GM23338 (cell line): ENCODE data around the gene NPAS2. TPM values are rescaled to one million over a fixed set of nuclear protein-coding genes. Genes with fewer than 3 reads are reported as not detected.

Source experiments
- ATAC-seq: fragments of 200-7000 bp; cut with Tn5 transposase; 3 replicates; pipeline ENCODE4 v1.9.1; 2020
- DNase-seq: peaks from one replicate; pipeline ENCODE4 v3.0.0-alpha.2; 2015; ENCODE audit warnings: low spot score
- H2AFZ ChIP-seq: fragments of 200-600 bp; sonication (generic); 2 replicates; pipeline ENCODE4 v1.8.0; 2016; ENCODE audit warnings: antibody characterized with exemption, mild to moderate bottlenecking, moderate library complexity
- H3F3A ChIP-seq: fragments of 200-600 bp; sonication (generic); replicated peaks from 2 replicates; pipeline ENCODE4 v1.8.0; 2017; ENCODE audit warnings: antibody characterized with exemption, mixed run types, low read depth
- H3K27ac ChIP-seq: fragments of 200-600 bp; sonication (generic); 2 replicates; pipeline ENCODE4 v1.6.1; 2016; ENCODE audit warnings: low read depth
- H3K27me3 ChIP-seq: fragments of 200-600 bp; sonication (generic); 2 replicates; pipeline ENCODE4 v1.8.0; 2016; ENCODE audit warnings: mild to moderate bottlenecking, mixed run types, moderate library complexity; ENCODE audit not compliant: insufficient read depth
- H3K36me3 ChIP-seq: fragments of 200-600 bp; sonication (generic); 2 replicates; pipeline ENCODE4 v1.8.0; 2016; ENCODE audit warnings: mild to moderate bottlenecking; ENCODE audit not compliant: insufficient read depth
- H3K4me1 ChIP-seq: fragments of 200-600 bp; sonication (generic); 2 replicates; pipeline ENCODE4 v1.8.0; 2016; ENCODE audit warnings: mild to moderate bottlenecking, moderate library complexity; ENCODE audit not compliant: insufficient read depth
- H3K4me2 ChIP-seq: fragments of 200-600 bp; sonication (generic); 2 replicates; pipeline ENCODE4 v1.7.1; 2017; ENCODE audit warnings: mixed run types
- H3K4me3 ChIP-seq: fragments of 200-600 bp; sonication (generic); 2 replicates; pipeline ENCODE4 v1.6.1; 2016; ENCODE audit warnings: mixed run types
- H3K79me2 ChIP-seq: fragments of 200-600 bp; sonication (generic); replicated peaks from 2 replicates; pipeline ENCODE4 v1.8.0; 2017; ENCODE audit warnings: mild to moderate bottlenecking; ENCODE audit not compliant: insufficient read depth
- H3K9me2 ChIP-seq: fragments of 200-600 bp; sonication (generic); 2 replicates; pipeline ENCODE4 v1.8.0; 2017; ENCODE audit not compliant: insufficient read depth
- H4K20me1 ChIP-seq: fragments of 200-600 bp; sonication (generic); replicated peaks from 2 replicates; pipeline ENCODE4 v1.8.0; 2017; ENCODE audit warnings: mild to moderate bottlenecking; ENCODE audit not compliant: insufficient read depth
- H3K27ac Mint-ChIP-seq: 2 replicates; pipeline ENCODE4 v1.8.0; 2020; ENCODE audit warnings: inconsistent platforms, mild to moderate bottlenecking, moderate library complexity, mixed read lengths
- H3K27me3 Mint-ChIP-seq: 3 replicates; pipeline ENCODE4 v1.8.0; 2022; ENCODE audit warnings: low read depth, mild to moderate bottlenecking, moderate library complexity, mixed read lengths, inconsistent platforms; ENCODE audit not compliant: insufficient read depth, poor library complexity
- H3K36me3 Mint-ChIP-seq: 3 replicates; pipeline ENCODE4 v1.8.0; 2021; ENCODE audit warnings: low read depth, mild to moderate bottlenecking, inconsistent platforms, moderate library complexity, mixed read lengths
- H3K4me1 Mint-ChIP-seq: 3 replicates; pipeline ENCODE4 v1.8.0; 2020; ENCODE audit warnings: mild to moderate bottlenecking, inconsistent platforms, mixed read lengths
- H3K4me3 Mint-ChIP-seq: 3 replicates; pipeline ENCODE4 v1.8.0; 2021; ENCODE audit warnings: moderate library complexity, mild to moderate bottlenecking, inconsistent platforms, mixed read lengths
- H3K9me3 Mint-ChIP-seq: 3 replicates; pipeline ENCODE4 v1.8.0; 2020; ENCODE audit warnings: moderate library complexity, mild to moderate bottlenecking, inconsistent platforms, mixed read lengths
- EZH2 ChIP-seq: fragments of 200-600 bp; sonication (generic); IDR thresholded peaks from one replicate; pipeline ENCODE4 v1.8.0; 2017; ENCODE audit warnings: antibody characterized with exemption, mild to moderate bottlenecking, low read depth; ENCODE audit not compliant: unreplicated experiment
- POLR2AphosphoS5 ChIP-seq: IDR thresholded peaks from 2 replicates; pipeline ENCODE4 v1.6.1; 2016; ENCODE audit warnings: antibody characterized with exemption, low read depth
- STAT1 ChIP-seq: IDR thresholded peaks from one replicate; pipeline ENCODE4 v1.6.1; 2016; ENCODE audit warnings: antibody characterized with exemption; ENCODE audit not compliant: unreplicated experiment
- ZNF114 ChIP-seq: fragments of 250-450 bp; sonication (Bioruptor Pico); IDR thresholded peaks from 2 replicates; pipeline ENCODE4 v1.5.0; 2020; ENCODE audit warnings: mild to moderate bottlenecking, moderate library complexity
- polyA plus RNA-seq: library from polyadenylated mRNA; unstranded; fragments of >200 nt; fragmentation: Nextera tagmentation; extraction: Ambion mirVana; gene quantifications from 2 replicates; pipeline ENCODE4 v1.2.1, GENCODE V29; 2016
- total RNA-seq: library from RNA; depleted of rRNA; stranded (reverse); fragments of >200 nt; shearing (Covaris generic); gene quantifications from 2 replicates; pipeline ENCODE4 v1.2.3, GENCODE V29; 2014
- TF ChIP-seq, protein P1 (sequence below): IDR thresholded peaks from one replicate; pipeline ENCODE4 v1.6.1; 2018; ENCODE audit warnings: antibody characterized with exemption; ENCODE audit not compliant: unreplicated experiment
- TF ChIP-seq, protein P2 (sequence below): fragments of 250-450 bp; sonication (Bioruptor Pico); IDR thresholded peaks from 2 replicates; pipeline ENCODE4 v1.5.0; 2020; ENCODE audit warnings: mild to moderate bottlenecking, moderate library complexity
- TF ChIP-seq, protein P3 (sequence below): IDR thresholded peaks from 2 replicates; pipeline ENCODE4 v1.6.1; 2016; ENCODE audit warnings: antibody characterized with exemption
- TF ChIP-seq, protein P4 (sequence below), 2 experiments: fragments of 200-600 bp in 1 of 2; sonication (generic) in 1 of 2; conservative IDR thresholded peaks; 2 replicates each; pipeline versions ENCODE4 v1.5.1 to v1.6.1; 2016 to 2017; ENCODE audit warnings: antibody characterized with exemption in 2 of 2, low read depth in 2 of 2, mild to moderate bottlenecking in 2 of 2, moderate library complexity in 1 of 2

Gene NPAS2
- total and polyA plus RNA-seq, 2 experiments from 2014 or later: 0.56 to 1.1 TPM

DNA sequence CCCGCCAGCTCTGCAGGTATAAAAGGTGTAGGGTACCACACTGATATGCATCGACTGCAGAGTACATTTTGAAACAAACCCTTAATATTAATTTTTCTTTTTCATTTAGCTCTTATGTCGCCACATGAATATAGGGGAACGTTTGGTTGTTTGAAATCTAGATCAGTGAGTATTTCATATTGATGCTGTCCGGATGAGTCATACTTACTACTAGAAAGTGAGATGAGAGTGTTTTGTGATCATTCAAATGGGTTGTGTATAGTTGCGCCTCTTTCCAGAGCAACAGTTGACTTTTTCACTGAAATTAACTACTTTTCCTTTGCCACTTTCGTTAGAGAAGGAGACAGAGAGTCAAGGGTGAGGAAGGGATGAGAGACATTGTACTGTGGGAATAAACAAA is 24.6 kb downstream of the NPAS2 start:
- Histone ChIP-seq H3F3A (no peaks in the 10 kb centered on the region), H3K27ac (no peak overlapping the region), H3K9me2 (no peaks in the 10 kb centered on the region), H4K20me1 (no peaks in the 10 kb centered on the region), H3K27me3 (no peaks in the 10 kb centered on the region), H3K4me1 (no peaks in the 10 kb centered on the region), H3K4me3 (no peak overlapping the region), H3K79me2 (no peaks in the 10 kb centered on the region), H3K4me2 (no peak overlapping the region), H2AFZ (no peak overlapping the region), H3K36me3 (no peaks in the 10 kb centered on the region)
- H3K36me3 Mint-ChIP-seq: no peaks in the 10 kb centered on the region
- TF ChIP-seq, protein P1, sequence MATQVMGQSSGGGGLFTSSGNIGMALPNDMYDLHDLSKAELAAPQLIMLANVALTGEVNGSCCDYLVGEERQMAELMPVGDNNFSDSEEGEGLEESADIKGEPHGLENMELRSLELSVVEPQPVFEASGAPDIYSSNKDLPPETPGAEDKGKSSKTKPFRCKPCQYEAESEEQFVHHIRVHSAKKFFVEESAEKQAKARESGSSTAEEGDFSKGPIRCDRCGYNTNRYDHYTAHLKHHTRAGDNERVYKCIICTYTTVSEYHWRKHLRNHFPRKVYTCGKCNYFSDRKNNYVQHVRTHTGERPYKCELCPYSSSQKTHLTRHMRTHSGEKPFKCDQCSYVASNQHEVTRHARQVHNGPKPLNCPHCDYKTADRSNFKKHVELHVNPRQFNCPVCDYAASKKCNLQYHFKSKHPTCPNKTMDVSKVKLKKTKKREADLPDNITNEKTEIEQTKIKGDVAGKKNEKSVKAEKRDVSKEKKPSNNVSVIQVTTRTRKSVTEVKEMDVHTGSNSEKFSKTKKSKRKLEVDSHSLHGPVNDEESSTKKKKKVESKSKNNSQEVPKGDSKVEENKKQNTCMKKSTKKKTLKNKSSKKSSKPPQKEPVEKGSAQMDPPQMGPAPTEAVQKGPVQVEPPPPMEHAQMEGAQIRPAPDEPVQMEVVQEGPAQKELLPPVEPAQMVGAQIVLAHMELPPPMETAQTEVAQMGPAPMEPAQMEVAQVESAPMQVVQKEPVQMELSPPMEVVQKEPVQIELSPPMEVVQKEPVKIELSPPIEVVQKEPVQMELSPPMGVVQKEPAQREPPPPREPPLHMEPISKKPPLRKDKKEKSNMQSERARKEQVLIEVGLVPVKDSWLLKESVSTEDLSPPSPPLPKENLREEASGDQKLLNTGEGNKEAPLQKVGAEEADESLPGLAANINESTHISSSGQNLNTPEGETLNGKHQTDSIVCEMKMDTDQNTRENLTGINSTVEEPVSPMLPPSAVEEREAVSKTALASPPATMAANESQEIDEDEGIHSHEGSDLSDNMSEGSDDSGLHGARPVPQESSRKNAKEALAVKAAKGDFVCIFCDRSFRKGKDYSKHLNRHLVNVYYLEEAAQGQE: no peak
- TF ChIP-seq POLR2AphosphoS5: no peak
- TF ChIP-seq, protein P2, sequence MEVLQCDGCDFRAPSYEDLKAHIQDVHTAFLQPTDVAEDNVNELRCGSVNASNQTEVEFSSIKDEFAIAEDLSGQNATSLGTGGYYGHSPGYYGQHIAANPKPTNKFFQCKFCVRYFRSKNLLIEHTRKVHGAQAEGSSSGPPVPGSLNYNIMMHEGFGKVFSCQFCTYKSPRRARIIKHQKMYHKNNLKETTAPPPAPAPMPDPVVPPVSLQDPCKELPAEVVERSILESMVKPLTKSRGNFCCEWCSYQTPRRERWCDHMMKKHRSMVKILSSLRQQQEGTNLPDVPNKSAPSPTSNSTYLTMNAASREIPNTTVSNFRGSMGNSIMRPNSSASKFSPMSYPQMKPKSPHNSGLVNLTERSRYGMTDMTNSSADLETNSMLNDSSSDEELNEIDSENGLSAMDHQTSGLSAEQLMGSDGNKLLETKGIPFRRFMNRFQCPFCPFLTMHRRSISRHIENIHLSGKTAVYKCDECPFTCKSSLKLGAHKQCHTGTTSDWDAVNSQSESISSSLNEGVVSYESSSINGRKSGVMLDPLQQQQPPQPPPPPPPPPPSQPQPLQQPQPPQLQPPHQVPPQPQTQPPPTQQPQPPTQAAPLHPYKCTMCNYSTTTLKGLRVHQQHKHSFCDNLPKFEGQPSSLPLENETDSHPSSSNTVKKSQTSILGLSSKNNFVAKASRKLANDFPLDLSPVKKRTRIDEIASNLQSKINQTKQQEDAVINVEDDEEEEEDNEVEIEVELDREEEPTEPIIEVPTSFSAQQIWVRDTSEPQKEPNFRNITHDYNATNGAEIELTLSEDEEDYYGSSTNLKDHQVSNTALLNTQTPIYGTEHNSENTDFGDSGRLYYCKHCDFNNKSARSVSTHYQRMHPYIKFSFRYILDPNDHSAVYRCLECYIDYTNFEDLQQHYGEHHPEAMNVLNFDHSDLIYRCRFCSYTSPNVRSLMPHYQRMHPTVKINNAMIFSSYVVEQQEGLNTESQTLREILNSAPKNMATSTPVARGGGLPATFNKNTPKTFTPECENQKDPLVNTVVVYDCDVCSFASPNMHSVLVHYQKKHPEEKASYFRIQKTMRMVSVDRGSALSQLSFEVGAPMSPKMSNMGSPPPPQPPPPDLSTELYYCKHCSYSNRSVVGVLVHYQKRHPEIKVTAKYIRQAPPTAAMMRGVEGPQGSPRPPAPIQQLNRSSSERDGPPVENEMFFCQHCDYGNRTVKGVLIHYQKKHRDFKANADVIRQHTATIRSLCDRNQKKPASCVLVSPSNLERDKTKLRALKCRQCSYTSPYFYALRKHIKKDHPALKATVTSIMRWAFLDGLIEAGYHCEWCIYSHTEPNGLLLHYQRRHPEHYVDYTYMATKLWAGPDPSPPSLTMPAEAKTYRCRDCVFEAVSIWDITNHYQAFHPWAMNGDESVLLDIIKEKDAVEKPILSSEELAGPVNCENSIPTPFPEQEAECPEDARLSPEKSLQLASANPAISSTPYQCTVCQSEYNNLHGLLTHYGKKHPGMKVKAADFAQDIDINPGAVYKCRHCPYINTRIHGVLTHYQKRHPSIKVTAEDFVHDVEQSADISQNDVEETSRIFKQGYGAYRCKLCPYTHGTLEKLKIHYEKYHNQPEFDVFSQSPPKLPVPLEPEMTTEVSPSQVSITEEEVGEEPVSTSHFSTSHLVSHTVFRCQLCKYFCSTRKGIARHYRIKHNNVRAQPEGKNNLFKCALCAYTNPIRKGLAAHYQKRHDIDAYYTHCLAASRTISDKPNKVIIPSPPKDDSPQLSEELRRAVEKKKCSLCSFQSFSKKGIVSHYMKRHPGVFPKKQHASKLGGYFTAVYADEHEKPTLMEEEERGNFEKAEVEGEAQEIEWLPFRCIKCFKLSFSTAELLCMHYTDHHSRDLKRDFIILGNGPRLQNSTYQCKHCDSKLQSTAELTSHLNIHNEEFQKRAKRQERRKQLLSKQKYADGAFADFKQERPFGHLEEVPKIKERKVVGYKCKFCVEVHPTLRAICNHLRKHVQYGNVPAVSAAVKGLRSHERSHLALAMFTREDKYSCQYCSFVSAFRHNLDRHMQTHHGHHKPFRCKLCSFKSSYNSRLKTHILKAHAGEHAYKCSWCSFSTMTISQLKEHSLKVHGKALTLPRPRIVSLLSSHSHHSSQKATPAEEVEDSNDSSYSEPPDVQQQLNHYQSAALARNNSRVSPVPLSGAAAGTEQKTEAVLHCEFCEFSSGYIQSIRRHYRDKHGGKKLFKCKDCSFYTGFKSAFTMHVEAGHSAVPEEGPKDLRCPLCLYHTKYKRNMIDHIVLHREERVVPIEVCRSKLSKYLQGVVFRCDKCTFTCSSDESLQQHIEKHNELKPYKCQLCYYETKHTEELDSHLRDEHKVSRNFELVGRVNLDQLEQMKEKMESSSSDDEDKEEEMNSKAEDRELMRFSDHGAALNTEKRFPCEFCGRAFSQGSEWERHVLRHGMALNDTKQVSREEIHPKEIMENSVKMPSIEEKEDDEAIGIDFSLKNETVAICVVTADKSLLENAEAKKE (CRISPR knock-in tag): no peak
- no peak for TF ChIP-seq STAT1
- TF ChIP-seq, protein P3, sequence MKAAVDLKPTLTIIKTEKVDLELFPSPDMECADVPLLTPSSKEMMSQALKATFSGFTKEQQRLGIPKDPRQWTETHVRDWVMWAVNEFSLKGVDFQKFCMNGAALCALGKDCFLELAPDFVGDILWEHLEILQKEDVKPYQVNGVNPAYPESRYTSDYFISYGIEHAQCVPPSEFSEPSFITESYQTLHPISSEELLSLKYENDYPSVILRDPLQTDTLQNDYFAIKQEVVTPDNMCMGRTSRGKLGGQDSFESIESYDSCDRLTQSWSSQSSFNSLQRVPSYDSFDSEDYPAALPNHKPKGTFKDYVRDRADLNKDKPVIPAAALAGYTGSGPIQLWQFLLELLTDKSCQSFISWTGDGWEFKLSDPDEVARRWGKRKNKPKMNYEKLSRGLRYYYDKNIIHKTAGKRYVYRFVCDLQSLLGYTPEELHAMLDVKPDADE: no peak
- TF ChIP-seq, protein P4, sequence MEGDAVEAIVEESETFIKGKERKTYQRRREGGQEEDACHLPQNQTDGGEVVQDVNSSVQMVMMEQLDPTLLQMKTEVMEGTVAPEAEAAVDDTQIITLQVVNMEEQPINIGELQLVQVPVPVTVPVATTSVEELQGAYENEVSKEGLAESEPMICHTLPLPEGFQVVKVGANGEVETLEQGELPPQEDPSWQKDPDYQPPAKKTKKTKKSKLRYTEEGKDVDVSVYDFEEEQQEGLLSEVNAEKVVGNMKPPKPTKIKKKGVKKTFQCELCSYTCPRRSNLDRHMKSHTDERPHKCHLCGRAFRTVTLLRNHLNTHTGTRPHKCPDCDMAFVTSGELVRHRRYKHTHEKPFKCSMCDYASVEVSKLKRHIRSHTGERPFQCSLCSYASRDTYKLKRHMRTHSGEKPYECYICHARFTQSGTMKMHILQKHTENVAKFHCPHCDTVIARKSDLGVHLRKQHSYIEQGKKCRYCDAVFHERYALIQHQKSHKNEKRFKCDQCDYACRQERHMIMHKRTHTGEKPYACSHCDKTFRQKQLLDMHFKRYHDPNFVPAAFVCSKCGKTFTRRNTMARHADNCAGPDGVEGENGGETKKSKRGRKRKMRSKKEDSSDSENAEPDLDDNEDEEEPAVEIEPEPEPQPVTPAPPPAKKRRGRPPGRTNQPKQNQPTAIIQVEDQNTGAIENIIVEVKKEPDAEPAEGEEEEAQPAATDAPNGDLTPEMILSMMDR (conservative IDR thresholded peaks at IDR 0.05; ENCODE audit: low read depth in 2 of 2): no peak
- no peak for TF ChIP-seq ZNF114 (CRISPR knock-in tag)
- TF ChIP-seq EZH2: no peak
- no peaks in the 10 kb centered on the region for H3K4me1 Mint-ChIP-seq
- no peak overlapping the region for H3K4me3 Mint-ChIP-seq
- ATAC-seq (no peak), DNase-seq (no peak)
- no peak overlapping the region for H3K27ac Mint-ChIP-seq
- peaks cover 2% of the 10 kb centered on the region; the same call in 1 of the 3 replicates for H3K9me3 Mint-ChIP-seq
- peaks cover 6% of the 10 kb centered on the region for H3K27me3 Mint-ChIP-seq
